Gastroesophageal sphincter (tissue), 3 donors: ENCODE results near the gene VMAC.

ENCODE experiments used
- POLR2A ChIP-seq, 2 donors: fragments of 450-650 bp; IDR thresholded peaks; one replicate each; pipeline ENCODE4 v1.6.1; 2017; ENCODE audit warnings: antibody characterized with exemption in 2 of 2, mild to moderate bottlenecking in 2 of 2, moderate library complexity in 1 of 2
- TF ChIP-seq, protein P1 (sequence below), 4 experiments: fragments of 200-600 bp in 2 of 4; fragments of 450-650 bp in 2 of 4; sonication (generic) in 1 of 4; IDR thresholded peaks; one replicate each; pipeline ENCODE4 v1.5.1; 2017 to 2019; ENCODE audit warnings: antibody characterized with exemption in 4 of 4, mild to moderate bottlenecking in 2 of 4, moderate library complexity in 2 of 4

DNA sequence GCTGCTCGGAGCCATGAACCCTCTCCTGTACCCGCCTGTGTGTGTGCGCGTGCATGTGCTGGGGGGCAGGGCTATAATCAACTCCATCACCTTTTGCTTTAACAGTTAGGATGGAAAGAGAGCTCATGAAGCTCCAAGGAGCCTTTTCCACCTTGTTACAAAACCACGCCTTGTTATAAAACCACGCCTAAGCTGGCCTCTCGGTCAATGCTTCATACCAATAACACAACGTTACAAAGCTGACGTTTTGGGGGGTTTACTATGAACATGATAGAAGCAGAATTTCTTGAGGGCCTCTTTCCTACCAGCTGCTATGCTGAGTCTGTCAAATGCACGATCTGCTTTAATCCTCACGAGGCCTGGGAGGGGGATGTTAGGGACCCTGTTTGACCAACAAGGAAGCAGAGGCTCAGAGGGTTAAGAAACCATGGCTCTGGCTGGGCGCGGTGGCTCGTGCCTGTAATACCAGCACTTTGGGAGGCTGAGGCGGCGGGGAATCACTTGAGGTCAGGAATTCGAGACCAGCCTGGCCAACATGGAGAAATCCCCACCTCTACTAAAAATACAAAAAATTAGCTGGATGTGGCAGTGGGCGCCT is 21.3 kb downstream of the VMAC start:
- no peak for TF ChIP-seq POLR2A (IDR thresholded peaks at IDR 0.05)
- TF ChIP-seq, protein P1, sequence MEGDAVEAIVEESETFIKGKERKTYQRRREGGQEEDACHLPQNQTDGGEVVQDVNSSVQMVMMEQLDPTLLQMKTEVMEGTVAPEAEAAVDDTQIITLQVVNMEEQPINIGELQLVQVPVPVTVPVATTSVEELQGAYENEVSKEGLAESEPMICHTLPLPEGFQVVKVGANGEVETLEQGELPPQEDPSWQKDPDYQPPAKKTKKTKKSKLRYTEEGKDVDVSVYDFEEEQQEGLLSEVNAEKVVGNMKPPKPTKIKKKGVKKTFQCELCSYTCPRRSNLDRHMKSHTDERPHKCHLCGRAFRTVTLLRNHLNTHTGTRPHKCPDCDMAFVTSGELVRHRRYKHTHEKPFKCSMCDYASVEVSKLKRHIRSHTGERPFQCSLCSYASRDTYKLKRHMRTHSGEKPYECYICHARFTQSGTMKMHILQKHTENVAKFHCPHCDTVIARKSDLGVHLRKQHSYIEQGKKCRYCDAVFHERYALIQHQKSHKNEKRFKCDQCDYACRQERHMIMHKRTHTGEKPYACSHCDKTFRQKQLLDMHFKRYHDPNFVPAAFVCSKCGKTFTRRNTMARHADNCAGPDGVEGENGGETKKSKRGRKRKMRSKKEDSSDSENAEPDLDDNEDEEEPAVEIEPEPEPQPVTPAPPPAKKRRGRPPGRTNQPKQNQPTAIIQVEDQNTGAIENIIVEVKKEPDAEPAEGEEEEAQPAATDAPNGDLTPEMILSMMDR (IDR thresholded peaks at IDR 0.05) = no peak
